HG02571 (cell line): ENCODE data around the gene DTYMK.

ENCODE experiments used
- ATAC-seq: cut with Tn5 transposase; IDR thresholded peaks from one replicate; pipeline ENCODE4 v1.9.1; 2021; ENCODE audit warnings: mild to moderate bottlenecking, moderate library complexity; ENCODE audit not compliant: unreplicated experiment

The DTYMK gene

GRCh38 chr2:241708879-241709278 lies 22.3 kb upstream of the DTYMK start:
- no peak for ATAC-seq

- ATAC-seq: no peak
These were observed 19.9 kb upstream of the DTYMK start for GRCh38 chr2:241706537-241706936.

GRCh38 chr2:241703032-241703604 lies 16.5 kb upstream of the DTYMK start:
- no peak for ATAC-seq

- peak; percentile 65 for ATAC-seq
These were observed 15.8 kb upstream of the DTYMK start for GRCh38 chr2:241702155-241703031.

GRCh38 chr2:241701399-241702154 lies 15.0 kb upstream of the DTYMK start, which contains the start of gene ING5:
TSS of gene ING5 (plus strand) at chr2:241702039. CDS start at chr2:241702066, 27 bp downstream.
- peak; percentile 60 for ATAC-seq

GRCh38 chr2:241701149-241701398 lies 14.5 kb upstream of the DTYMK start:
- no peak for ATAC-seq

- no peak for ATAC-seq
These were observed 9.0 kb upstream of the DTYMK start for GRCh38 chr2:241695651-241696050.

- ATAC-seq: no peak
These were observed 5.8 kb upstream of the DTYMK start for GRCh38 chr2:241692448-241692847.

GRCh38 chr2:241690202-241690717 lies 3.6 kb upstream of the DTYMK start:
- ATAC-seq: no peak

GRCh38 chr2:241689306-241689705 lies 2.7 kb upstream of the DTYMK start:
- ATAC-seq: no peak

GRCh38 chr2:241686324-241686649 lies 328 bp downstream of the DTYMK start:
- no peak for ATAC-seq

GRCh38 chr2:241680827-241681599 lies 5.6 kb downstream of the DTYMK start:
- ATAC-seq: no peak

GRCh38 chr2:241680044-241680443 lies 6.6 kb downstream of the DTYMK start:
- no peak for ATAC-seq

- no peak for ATAC-seq
These were observed 7.7 kb downstream of the DTYMK start for GRCh38 chr2:241678784-241679540.

- no peak for ATAC-seq
These were observed 8.3 kb downstream of the DTYMK start for GRCh38 chr2:241678307-241678706.

GRCh38 chr2:241677392-241677791 lies 9.2 kb downstream of the DTYMK start:
- no peak for ATAC-seq

GRCh38 chr2:241676665-241677064 lies 9.9 kb downstream of the DTYMK start:
- no peak for ATAC-seq

- no peak for ATAC-seq
These were observed 10.7 kb downstream of the DTYMK start for GRCh38 chr2:241675885-241676284.

- no peak for ATAC-seq
These were observed 12.6 kb downstream of the DTYMK start for GRCh38 chr2:241673797-241674725.
